Keratinocyte (primary cell): Measurements from ENCODE around the gene ITPR2. TPM values are rescaled to one million over a fixed set of nuclear protein-coding genes. Genes with fewer than 3 reads are reported as not detected.

Source experiments
- DNase-seq: peaks from one replicate; pipeline ENCODE4 v3.0.0-alpha.2; 2011; ENCODE audit warnings: low read depth, missing footprints, low spot score
- FAIRE-seq: peaks from 2 replicates; lab custom pipeline; 2011; peaks lifted over from hg19 to GRCh38; lab: Jason Lieb, UNC
- H2AFZ ChIP-seq: 2 replicates; pipeline ENCODE4 v1.6.0; 2012; ENCODE audit warnings: low read length, control low read depth, inconsistent platforms; ENCODE audit not compliant: control insufficient read depth
- H3K27ac ChIP-seq: 2 replicates; pipeline ENCODE4 v1.5.1; 2011; ENCODE audit warnings: low read length; ENCODE audit not compliant: control insufficient read depth, insufficient read depth
- H3K27me3 ChIP-seq: 3 replicates; pipeline ENCODE4 v1.6.0; 2011; ENCODE audit warnings: low read length; ENCODE audit not compliant: control insufficient read depth, insufficient read depth; ENCODE audit errors: extremely low read depth
- H3K36me3 ChIP-seq, 2 experiments: 2 replicates in 1 of 2; 3 replicates in 1 of 2; pipeline ENCODE4 v1.5.1; 2011; ENCODE audit warnings: low read length in 2 of 2, mild to moderate bottlenecking in 1 of 2; ENCODE audit not compliant: control insufficient read depth in 2 of 2, insufficient read depth in 2 of 2; ENCODE audit errors: extremely low read depth in 1 of 2
- H3K4me1 ChIP-seq: 3 replicates; pipeline ENCODE4 v1.5.1; 2011; ENCODE audit warnings: low read length; ENCODE audit not compliant: control insufficient read depth, insufficient read depth; ENCODE audit errors: extremely low read depth
- H3K4me2 ChIP-seq: 3 replicates; pipeline ENCODE4 v1.6.0; 2011; ENCODE audit warnings: low read depth, low read length; ENCODE audit not compliant: control insufficient read depth, insufficient read depth; ENCODE audit errors: extremely low read depth
- H3K4me3 ChIP-seq, 3 experiments: fragments of 200-600 bp in 1 of 3; sonication (generic) in 1 of 3; 2 replicates in 2 of 3; 3 replicates in 1 of 3; pipeline ENCODE4 v1.5.1; 2011 to 2016; ENCODE audit warnings: low read length in 3 of 3, mild to moderate bottlenecking in 3 of 3, control low read depth in 2 of 3, inconsistent platforms in 1 of 3, low read depth in 1 of 3, mixed read lengths in 1 of 3, mixed run types in 1 of 3, moderate library complexity in 1 of 3; ENCODE audit not compliant: control insufficient read depth in 2 of 3, insufficient read depth in 2 of 3; ENCODE audit errors: extremely low read depth in 1 of 3
- H3K79me2 ChIP-seq: 2 replicates; pipeline ENCODE4 v1.6.0; 2012; ENCODE audit warnings: low read length; ENCODE audit not compliant: control insufficient read depth, insufficient read depth
- H3K9ac ChIP-seq: 3 replicates; pipeline ENCODE4 v1.6.0; 2011; ENCODE audit warnings: low read length; ENCODE audit not compliant: control insufficient read depth, insufficient read depth; ENCODE audit errors: extremely low read depth
- H3K9me1 ChIP-seq: 3 replicates; pipeline ENCODE4 v1.6.0; 2011; ENCODE audit warnings: low read length; ENCODE audit not compliant: control insufficient read depth, insufficient read depth; ENCODE audit errors: extremely low read depth
- H3K9me3 ChIP-seq: 2 replicates; pipeline ENCODE4 v1.5.1; 2012; ENCODE audit warnings: low read depth, low read length; ENCODE audit not compliant: control insufficient read depth
- H4K20me1 ChIP-seq: 3 replicates; pipeline ENCODE4 v1.6.0; 2011; ENCODE audit warnings: low read length; ENCODE audit not compliant: control insufficient read depth, insufficient read depth; ENCODE audit errors: extremely low read depth
- EZH2 ChIP-seq: IDR thresholded peaks from one replicate; pipeline ENCODE4 v1.6.1; 2012; ENCODE audit warnings: inconsistent platforms, mild to moderate bottlenecking, low read length, moderate library complexity
- dilution Hi-C: fragments of 300-500 bp; cut with MboI; formaldehyde crosslinking; loops from one replicate; pipeline ENCODE4 v1.7.0; 2020; ENCODE audit warnings: low sequenced_read_pairs; ENCODE audit not compliant: extremely low pct_ligation_motif_present
- polyA plus RNA-seq, 5 experiments: library from polyadenylated mRNA; depleted of rRNA in 3 of 5; stranded (reverse) in 3 of 5; stranded (forward) in 1 of 5; unstranded in 1 of 5; fragments of >200 nt; gene quantifications; 1 replicate in 1 of 5; 2 replicates in 3 of 5; 3 replicates in 1 of 5; pipeline versions ENCODE4 v1.2.1 to v1.2.3, GENCODE V29; 2011 to 2012; ENCODE audit warnings: missing spikeins in 2 of 5, low read depth in 1 of 5, low replicate concordance in 1 of 5
- TF ChIP-seq, protein P1 (sequence below), 3 experiments: IDR thresholded peaks in 1 of 3; conservative IDR thresholded peaks in 1 of 3; optimal IDR thresholded peaks in 1 of 3; 2 replicates in 2 of 3; 3 replicates in 1 of 3; pipeline versions ENCODE3 to v1.5.1; 2011; ENCODE audit warnings: low read length in 3 of 3, mild to moderate bottlenecking in 3 of 3, moderate library complexity in 2 of 3, control low read depth in 1 of 3, inconsistent platforms in 1 of 3; ENCODE audit not compliant: insufficient read depth in 2 of 3; ENCODE audit errors: extremely low read depth in 1 of 3

ITPR2 gene
- polyA plus RNA-seq, 1 donor (not counting 4 experiments of a cell fraction or from before 2014, with no cell fraction given): 7.6 TPM

- no peaks in the 10 kb centered on the region for H3K4me1 ChIP-seq
- no peak overlapping the region for H3K27ac ChIP-seq
- dilution Hi-C loops: no loop called here
- no peaks in the 10 kb centered on the region for H3K27me3 ChIP-seq
- H3K36me3 ChIP-seq: no peaks in the 10 kb centered on the region
- H3K9me3 ChIP-seq: no peaks in the 10 kb centered on the region
- TF ChIP-seq, protein P1, sequence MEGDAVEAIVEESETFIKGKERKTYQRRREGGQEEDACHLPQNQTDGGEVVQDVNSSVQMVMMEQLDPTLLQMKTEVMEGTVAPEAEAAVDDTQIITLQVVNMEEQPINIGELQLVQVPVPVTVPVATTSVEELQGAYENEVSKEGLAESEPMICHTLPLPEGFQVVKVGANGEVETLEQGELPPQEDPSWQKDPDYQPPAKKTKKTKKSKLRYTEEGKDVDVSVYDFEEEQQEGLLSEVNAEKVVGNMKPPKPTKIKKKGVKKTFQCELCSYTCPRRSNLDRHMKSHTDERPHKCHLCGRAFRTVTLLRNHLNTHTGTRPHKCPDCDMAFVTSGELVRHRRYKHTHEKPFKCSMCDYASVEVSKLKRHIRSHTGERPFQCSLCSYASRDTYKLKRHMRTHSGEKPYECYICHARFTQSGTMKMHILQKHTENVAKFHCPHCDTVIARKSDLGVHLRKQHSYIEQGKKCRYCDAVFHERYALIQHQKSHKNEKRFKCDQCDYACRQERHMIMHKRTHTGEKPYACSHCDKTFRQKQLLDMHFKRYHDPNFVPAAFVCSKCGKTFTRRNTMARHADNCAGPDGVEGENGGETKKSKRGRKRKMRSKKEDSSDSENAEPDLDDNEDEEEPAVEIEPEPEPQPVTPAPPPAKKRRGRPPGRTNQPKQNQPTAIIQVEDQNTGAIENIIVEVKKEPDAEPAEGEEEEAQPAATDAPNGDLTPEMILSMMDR (optimal IDR thresholded peaks at IDR 0.05 in 1 of 3, IDR thresholded peaks at IDR 0.05 in 1 of 3, conservative IDR thresholded peaks at IDR 0.05 in 1 of 3; ENCODE audit: extremely low read depth in 1 of 3, insufficient read depth in 2 of 3, low read length in 3 of 3): no peak
- TF ChIP-seq EZH2: no peak
- H2AFZ ChIP-seq: no peak overlapping the region
- no peaks in the 10 kb centered on the region for H3K9me1 ChIP-seq
- DNase-seq (no peak), FAIRE-seq (no peak)
- H3K9ac ChIP-seq: no peak overlapping the region
- H3K4me2 ChIP-seq: no peak overlapping the region
- no peaks in the 10 kb centered on the region for H4K20me1 ChIP-seq
- H3K79me2 ChIP-seq: no peaks in the 10 kb centered on the region
- H3K4me3 ChIP-seq: no peak overlapping the region
These were observed 523.4 kb downstream of the ITPR2 start for GRCh38 chr12:26309634-26310033.

DNA sequence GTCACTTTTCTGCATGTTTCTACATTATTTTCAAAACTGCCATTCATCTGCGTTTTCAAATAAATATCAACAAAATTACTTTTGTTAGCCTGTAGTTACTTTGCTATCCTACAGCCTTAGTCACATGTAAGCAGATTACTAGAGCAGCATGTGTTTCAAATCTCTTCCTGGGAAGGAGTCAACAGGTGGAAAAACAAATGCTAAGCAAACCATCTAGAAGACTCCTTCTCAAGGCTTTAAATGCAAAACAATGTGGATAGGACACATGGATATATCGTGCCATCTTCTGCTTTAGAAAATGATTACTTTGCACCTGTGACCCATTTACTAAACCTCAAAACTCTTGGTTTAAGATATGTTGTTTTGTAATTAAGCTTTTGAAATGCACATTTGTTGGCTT lies 528.7 kb downstream of the ITPR2 start:
- dilution Hi-C loops: no loop called here

More for the DNA sequence above, 528.7 kb downstream of the ITPR2 start:
- Histone ChIP-seq H2AFZ (no peak overlapping the region), H3K9ac (no peak overlapping the region), H3K9me1 (no peaks in the 10 kb centered on the region), H3K36me3 (no peaks in the 10 kb centered on the region), H3K4me2 (no peak overlapping the region), H3K4me3 (no peak overlapping the region), H3K4me1 (peaks cover 3% of the 10 kb centered on the region), H3K27me3 (no peaks in the 10 kb centered on the region), H4K20me1 (no peaks in the 10 kb centered on the region), H3K79me2 (no peaks in the 10 kb centered on the region), H3K27ac (no peak overlapping the region), H3K9me3 (no peaks in the 10 kb centered on the region)
- no peak for DNase-seq
- FAIRE-seq: peak; percentile 29
- TF ChIP-seq, protein P1 (optimal IDR thresholded peaks at IDR 0.05 in 1 of 3, IDR thresholded peaks at IDR 0.05 in 1 of 3, conservative IDR thresholded peaks at IDR 0.05 in 1 of 3; ENCODE audit: extremely low read depth in 1 of 3, insufficient read depth in 2 of 3, low read length in 3 of 3): no peak
- TF ChIP-seq EZH2: no peak
